CMK (cell line): ENCODE measurements around the gene KCTD20.
"Not testable (repeated sequence)": the region's sequence is repeated elsewhere in the genome, so short reads cannot be mapped to it uniquely, and the experiment has no call there.

Experiments
- DNase-seq: peaks from one replicate; pipeline ENCODE4 v3.0.0-alpha.2; 2010; ENCODE audit warnings: low read depth

Gene KCTD20

GRCh38 chr6:36442671-36443470 is at the start of gene KCTD20, which contains the start of gene PXT1:
TSS of gene KCTD20 (plus strand) at chr6:36443000. CDS start at chr6:36470098, 27,098 bp downstream.
TSS of gene PXT1 (minus strand) at chr6:36442854. CDS start at chr6:36426082, 16,772 bp downstream.
- DNase-seq, result peak; percentile 75

DNA sequence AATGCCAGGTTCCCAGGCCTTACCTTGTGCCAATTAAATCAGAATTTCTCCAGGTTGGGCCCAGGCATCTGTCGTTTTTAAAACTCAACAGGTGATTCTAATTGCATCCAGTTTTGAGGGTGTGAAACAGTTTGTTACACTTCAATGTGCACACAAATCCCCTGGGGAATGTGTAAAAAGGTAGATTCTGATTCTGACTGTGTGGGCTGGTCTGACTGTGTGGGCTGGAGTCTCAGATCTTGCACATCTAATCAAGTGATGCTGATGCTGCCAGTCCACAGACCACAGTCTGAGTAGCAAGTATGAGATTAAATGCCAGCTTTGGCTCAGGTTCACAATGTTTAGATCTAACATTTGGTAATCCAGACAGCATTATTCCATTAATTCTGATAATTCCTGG is 42.8 kb upstream of the KCTD20 start:
- no peak for DNase-seq

- no peak for DNase-seq
Measured at GRCh38 chr6:36402481-36402880, 40.3 kb upstream of the KCTD20 start.

GRCh38 chr6:36404164-36404563 is 38.6 kb upstream of the KCTD20 start:
- DNase-seq, result no peak

GRCh38 chr6:36409718-36410117 is 33.1 kb upstream of the KCTD20 start:
- not testable (repeated sequence) for DNase-seq

GRCh38 chr6:36413489-36414480 is 29.0 kb upstream of the KCTD20 start:
- DNase-seq, result no peak

DNA sequence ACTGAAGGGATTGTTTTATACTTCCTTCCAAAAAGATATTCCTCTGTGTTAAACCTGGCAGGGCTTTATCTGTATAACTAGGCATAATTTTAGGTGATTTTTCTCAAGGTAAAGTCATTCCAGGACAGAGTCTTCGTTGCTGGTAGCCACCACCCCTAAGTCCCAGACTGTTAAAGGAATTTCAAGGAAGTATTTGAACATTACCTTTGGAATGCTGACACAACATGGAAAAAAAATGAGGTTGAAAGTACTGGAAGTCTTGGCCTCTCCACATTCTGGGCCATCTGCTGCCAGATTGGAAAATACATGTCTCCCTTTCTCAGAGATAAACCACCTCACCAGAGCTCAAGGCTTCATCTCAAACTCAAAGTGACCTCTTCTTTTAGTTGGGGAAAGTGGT is 28.3 kb upstream of the KCTD20 start:
- DNase-seq, result no peak

- no peak for DNase-seq
Measured at GRCh38 chr6:36418558-36418957, 24.2 kb upstream of the KCTD20 start.

DNA sequence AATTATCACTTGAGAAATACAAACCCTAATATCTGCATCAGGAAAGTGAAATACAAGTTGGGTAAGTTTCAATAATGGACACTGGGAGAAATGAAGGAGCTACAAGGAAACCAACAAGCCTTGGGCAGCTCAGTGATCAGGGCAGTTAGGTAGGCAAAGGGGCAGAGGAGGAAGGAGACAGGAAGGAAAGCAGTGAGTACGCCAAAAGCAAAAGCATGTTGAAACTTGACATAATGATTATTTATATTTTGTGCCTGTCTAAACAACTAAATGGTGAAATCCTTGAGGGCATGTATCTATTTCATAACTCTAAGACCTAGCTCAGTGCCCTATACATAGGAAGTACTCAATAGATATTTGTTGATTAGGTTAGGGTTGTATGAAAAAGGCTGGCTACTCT is 23.5 kb upstream of the KCTD20 start:
- DNase-seq, result no peak

GRCh38 chr6:36422714-36423100 is 20.1 kb upstream of the KCTD20 start:
- DNase-seq, result no peak

DNA sequence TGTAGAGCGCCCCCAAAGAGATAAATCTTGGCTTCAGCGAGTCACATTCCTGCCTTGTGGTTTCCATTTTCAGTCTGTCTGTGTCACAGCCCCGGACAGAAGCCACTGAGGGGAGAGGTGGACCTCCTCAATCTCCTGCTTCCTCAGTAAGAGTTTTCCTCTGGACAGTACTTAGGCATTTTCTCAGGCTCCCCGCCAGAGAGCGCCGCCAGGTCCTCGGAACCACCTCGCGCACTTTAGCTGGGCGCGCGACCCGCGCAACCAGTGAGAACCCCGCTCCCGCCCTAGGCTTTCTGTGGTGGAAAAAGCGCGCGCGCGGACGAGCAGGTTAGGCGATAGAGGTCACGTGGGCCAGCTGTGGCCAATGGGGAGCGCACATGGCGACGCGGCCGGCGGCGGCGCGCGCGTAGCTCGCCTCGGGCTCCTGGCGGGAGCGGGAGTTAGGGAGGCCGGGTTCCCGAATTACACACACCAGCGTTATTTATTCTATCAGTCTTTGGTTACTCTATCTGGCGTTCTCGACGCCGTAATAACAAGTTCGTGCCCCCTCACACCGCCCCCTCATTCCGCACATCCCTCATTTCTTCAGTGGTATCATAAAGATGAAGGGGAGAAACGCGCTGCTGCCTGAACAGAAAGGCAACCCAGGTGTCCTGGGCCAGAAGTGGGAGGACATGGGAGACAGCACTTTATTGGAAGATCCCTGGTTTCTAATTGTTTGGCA is 19.5 kb upstream of the KCTD20 start:
- DNase-seq, result peak; percentile 92

GRCh38 chr6:36426622-36427021 is 16.2 kb upstream of the KCTD20 start:
- DNase-seq, result no peak

DNA sequence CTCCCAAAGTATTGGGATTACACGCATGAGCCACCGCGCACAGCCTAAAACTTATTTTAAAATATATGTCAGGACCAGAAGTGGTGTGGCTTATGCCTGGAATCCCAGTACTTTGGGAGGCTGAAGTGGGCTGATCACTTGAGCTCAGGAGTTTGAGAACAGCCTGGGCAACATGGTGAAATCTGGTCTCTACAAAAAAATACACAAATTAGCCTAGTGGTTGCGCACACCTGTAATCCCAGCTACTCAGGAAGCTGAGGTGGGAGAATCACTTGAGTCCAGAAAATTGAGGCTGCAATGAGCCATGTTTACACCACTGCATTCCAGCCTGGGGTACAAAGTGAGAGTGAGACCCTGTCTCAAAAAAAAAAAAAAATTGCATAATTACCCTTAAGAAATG is 13.9 kb upstream of the KCTD20 start:
- DNase-seq, result no peak

DNA sequence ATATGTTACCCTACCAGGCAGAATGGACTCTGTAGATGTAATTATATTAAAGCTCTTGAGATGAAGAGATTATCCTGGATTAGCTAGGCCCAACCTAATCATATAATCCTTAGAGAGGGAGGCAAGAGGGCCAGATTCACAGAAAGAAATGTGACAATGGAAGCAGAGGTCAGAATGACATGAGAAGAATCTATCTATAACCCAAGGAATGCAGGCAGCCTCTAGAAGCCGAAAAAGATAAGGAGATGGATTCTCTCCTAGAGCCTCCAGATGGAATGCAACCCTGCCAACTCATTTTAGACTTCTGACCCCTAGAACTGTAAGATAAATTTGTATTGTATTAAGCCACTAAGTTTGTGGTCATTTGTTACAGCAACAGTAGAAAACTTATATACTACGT is 12.4 kb upstream of the KCTD20 start:
- DNase-seq, result no peak

- no peak for DNase-seq
Measured at GRCh38 chr6:36431197-36431596, 11.6 kb upstream of the KCTD20 start.

- no peak for DNase-seq
Measured at GRCh38 chr6:36432151-36432671, 10.6 kb upstream of the KCTD20 start.

DNA sequence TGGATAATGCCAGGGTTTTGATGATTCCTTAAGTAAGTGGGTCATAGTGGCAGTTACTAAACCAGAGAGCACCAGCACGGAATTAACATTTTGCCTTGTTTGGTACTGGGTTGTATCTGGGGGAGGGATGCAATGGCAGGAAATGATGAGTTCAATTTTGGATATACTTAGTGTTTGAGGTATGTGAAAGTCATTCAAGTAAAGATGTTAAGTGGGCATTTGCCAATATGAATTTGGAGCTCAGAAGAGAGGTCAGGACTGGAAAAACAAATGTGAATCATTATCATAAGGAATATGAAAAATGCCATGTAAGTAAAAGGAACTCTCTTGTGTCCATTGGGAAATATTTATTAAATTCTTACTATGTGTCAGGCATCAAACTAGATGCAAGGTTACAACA is 6.3 kb upstream of the KCTD20 start:
- DNase-seq, result no peak

GRCh38 chr6:36441307-36441894 is 1.4 kb upstream of the KCTD20 start:
- peak; percentile 81 for DNase-seq

GRCh38 chr6:36442103-36442670 is 613 bp upstream of the KCTD20 start:
- no peak for DNase-seq

- DNase-seq, result no peak
Measured at GRCh38 chr6:36443471-36444428, 950 bp downstream of the KCTD20 start.
